Skin of body (tissue), 3 donors: ENCODE measurements around the gene ASGR2. TPM values are rescaled to one million over a fixed set of nuclear protein-coding genes. Genes with fewer than 3 reads are reported as not detected.

ENCODE experiments used
- DNase-seq: peaks from one replicate; lab custom pipeline; 2025; lab: John Stamatoyannopoulos, UW
- small RNA-seq: library from RNA; depleted of rRNA; stranded (forward); fragments of <200 nt; gene quantifications from one replicate; pipeline ENCODE3, GENCODE V24; 2014; ENCODE audit warnings: low replicate concordance
- total RNA-seq: library from RNA; depleted of rRNA; stranded (reverse); fragments of >200 nt; gene quantifications from one replicate; pipeline ENCODE4 v1.2.3, GENCODE V29; 2014

ASGR2 gene
- total RNA-seq, 1 donor from 2014 or later = 0.39 TPM

GRCh38 chr17:7064261-7064660, 50.4 kb downstream of the ASGR2 start:
- DNase-seq = no peak

- no peak for DNase-seq
Observed at GRCh38 chr17:7063518-7064094, 51.0 kb downstream of the ASGR2 start.

- DNase-seq = no peak
Observed at GRCh38 chr17:7060165-7060891, 54.3 kb downstream of the ASGR2 start.

- DNase-seq = no peak
Observed at GRCh38 chr17:7058831-7059447, 55.7 kb downstream of the ASGR2 start.

- no peak for DNase-seq
Observed at GRCh38 chr17:7056386-7056785, 58.2 kb downstream of the ASGR2 start.

Small RNA genes within 50 kb of the gene (small RNA-seq; reads per million reads assigned to genes)
- gene AC120057.1 = not detected

Other genes with a start within 250 kb of the ASGR2 start
- 1.2 TPM for gene ALOX12, start 118.8 kb downstream of the ASGR2 start, total RNA-seq
- 57.5 TPM for gene RNASEK, start 102.2 kb downstream of the ASGR2 start, total RNA-seq
- gene BCL6B, start 91.8 kb downstream of the ASGR2 start, total RNA-seq = 7.6 TPM
- 0.69 TPM for gene SLC16A13, start 78.8 kb downstream of the ASGR2 start, total RNA-seq
- gene SLC16A11, start 70.7 kb downstream of the ASGR2 start, total RNA-seq = 0.69 TPM
- gene CLEC10A, start 34.6 kb downstream of the ASGR2 start, total RNA-seq = 3.7 TPM
- gene ASGR1, start 64.5 kb upstream of the ASGR2 start, total RNA-seq = 3.7 TPM
- 16.5 TPM for gene DLG4, start 105.0 kb upstream of the ASGR2 start, total RNA-seq
- 261 TPM for gene ACADVL, start 105.1 kb upstream of the ASGR2 start, total RNA-seq
- 47.5 TPM for gene DVL2, start 119.7 kb upstream of the ASGR2 start, total RNA-seq
- 27.0 TPM for gene PHF23, start 124.6 kb upstream of the ASGR2 start, total RNA-seq
- gene GABARAP, start 127.6 kb upstream of the ASGR2 start, total RNA-seq = 223 TPM
- gene CTDNEP1, start 136.9 kb upstream of the ASGR2 start, total RNA-seq = 44.1 TPM
- gene ELP5, start 137.4 kb upstream of the ASGR2 start, total RNA-seq = 27.5 TPM
- 5.4 TPM for gene CLDN7, start 147.7 kb upstream of the ASGR2 start, total RNA-seq
- gene SLC2A4, start 166.9 kb upstream of the ASGR2 start, total RNA-seq = 11.7 TPM
- gene YBX2, start 179.8 kb upstream of the ASGR2 start, total RNA-seq = 1.3 TPM
- 186 TPM for gene EIF5A, start 192.8 kb upstream of the ASGR2 start, total RNA-seq
- gene GPS2, start 200.5 kb upstream of the ASGR2 start, total RNA-seq = 17.2 TPM
- gene NEURL4, start 214.5 kb upstream of the ASGR2 start, total RNA-seq = 14.2 TPM
- gene ACAP1, start 221.7 kb upstream of the ASGR2 start, total RNA-seq = 4.7 TPM
- 6.3 TPM for gene KCTD11, start 237.3 kb upstream of the ASGR2 start, total RNA-seq
- gene TMEM95, start 240.3 kb upstream of the ASGR2 start, total RNA-seq = not detected